ENCODE measurements around the gene TMEM108. TPM values are rescaled to one million over a fixed set of nuclear protein-coding genes. Genes with fewer than 3 reads are reported as not detected.

TMEM108 gene
- polyA plus RNA-seq, 1 donor, result 2.8 TPM

DNA sequence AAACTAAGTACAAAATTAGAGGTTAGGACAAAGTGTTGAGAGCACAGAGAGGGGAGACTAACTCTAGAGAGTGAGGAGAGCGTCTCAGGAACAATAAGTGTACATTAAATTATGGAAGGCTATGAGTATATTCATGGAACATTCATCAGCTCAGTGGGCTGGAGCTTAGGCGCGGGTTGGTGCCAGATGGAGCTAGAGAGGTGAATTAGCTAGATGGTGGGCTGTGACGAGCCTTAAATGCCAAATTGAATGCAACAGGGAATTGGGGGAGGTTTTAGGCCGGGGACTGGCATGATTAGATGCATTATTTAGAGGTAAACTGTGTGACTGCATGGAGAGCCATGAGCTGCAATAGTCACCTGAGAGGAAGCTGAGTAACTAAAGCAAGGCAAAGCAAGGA, 97.1 kb downstream of the TMEM108 start:
- DNase-seq, result no peak
- Histone ChIP-seq H3K27me3 (ENCODE audit: control insufficient read depth, insufficient read depth, low read length) (no peaks in the 10 kb centered on the region), H3K9me3 (ENCODE audit: control insufficient read depth, low read depth, low read length) (no peaks in the 10 kb centered on the region), H3K36me3 (ENCODE audit: control insufficient read depth, insufficient read depth, low read length) (no peaks in the 10 kb centered on the region), H3K27ac (ENCODE audit: low read length) (no peak overlapping the region), H3K4me1 (ENCODE audit: control insufficient read depth, insufficient read depth, low read length) (no peaks in the 10 kb centered on the region), H3K4me3 (ENCODE audit: low read length) (no peak overlapping the region)
- 80% methylated on average over 2 of the region's 5 CpGs for WGBS (ENCODE audit: insufficient coverage, low lambda C conversion rate)

DNA sequence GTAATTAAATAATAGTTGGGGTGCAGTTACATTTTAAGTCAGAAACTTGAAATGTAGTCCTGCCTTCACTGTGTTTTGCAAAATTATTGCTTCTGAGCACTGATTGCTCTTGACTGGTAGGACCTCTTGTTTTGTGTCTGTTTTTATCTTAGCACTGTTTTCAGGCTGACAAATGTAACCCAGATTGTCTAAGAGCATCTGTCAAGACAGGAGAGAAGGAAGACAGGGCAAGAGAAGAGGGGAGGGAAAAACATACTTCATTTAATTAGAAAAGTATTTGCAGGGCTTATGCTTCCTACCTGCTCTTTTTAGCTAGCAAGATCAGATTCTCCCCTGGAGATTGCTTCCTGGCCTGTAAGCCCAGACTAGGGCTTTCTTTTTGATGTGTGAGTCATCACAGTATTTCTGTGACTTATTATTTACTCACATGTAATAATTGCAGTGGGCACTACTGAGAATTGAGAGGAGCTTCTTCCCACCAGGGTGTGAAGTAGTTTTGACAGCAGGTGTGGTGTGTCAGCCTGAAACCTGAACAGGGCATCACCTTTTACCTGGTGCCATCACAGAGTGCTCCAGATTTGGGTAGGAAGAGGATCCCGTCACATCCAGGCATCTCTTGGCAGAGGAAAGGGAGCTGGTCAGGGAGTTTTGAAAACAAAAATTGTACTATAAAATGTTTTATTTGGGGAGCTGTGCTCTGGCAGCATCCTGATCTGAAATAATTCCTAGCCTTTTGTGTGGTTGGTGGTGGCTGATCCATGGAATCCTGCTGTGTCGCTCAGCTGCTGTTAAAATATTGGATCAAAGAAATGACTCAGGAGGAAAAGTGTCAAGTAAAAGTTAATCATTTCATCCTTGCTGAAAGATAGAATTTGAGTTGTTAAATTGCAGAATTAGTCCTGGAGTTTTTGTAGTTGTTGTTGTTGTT, 98.2 kb downstream of the TMEM108 start:
- WGBS (ENCODE audit: insufficient coverage, low lambda C conversion rate), result 100% methylated on average over 1 of the region's 2 CpGs
- no peaks in the 10 kb centered on the region for H3K4me1 ChIP-seq (ENCODE audit: control insufficient read depth, insufficient read depth, low read length)
- no peak overlapping the region for H3K4me3 ChIP-seq (ENCODE audit: low read length)
- no peak for DNase-seq
- H3K9me3 ChIP-seq (ENCODE audit: control insufficient read depth, low read depth, low read length), result no peaks in the 10 kb centered on the region
- H3K27ac ChIP-seq (ENCODE audit: low read length), result no peak overlapping the region
- H3K27me3 ChIP-seq (ENCODE audit: control insufficient read depth, insufficient read depth, low read length), result no peaks in the 10 kb centered on the region
- no peaks in the 10 kb centered on the region for H3K36me3 ChIP-seq (ENCODE audit: control insufficient read depth, insufficient read depth, low read length)

DNA sequence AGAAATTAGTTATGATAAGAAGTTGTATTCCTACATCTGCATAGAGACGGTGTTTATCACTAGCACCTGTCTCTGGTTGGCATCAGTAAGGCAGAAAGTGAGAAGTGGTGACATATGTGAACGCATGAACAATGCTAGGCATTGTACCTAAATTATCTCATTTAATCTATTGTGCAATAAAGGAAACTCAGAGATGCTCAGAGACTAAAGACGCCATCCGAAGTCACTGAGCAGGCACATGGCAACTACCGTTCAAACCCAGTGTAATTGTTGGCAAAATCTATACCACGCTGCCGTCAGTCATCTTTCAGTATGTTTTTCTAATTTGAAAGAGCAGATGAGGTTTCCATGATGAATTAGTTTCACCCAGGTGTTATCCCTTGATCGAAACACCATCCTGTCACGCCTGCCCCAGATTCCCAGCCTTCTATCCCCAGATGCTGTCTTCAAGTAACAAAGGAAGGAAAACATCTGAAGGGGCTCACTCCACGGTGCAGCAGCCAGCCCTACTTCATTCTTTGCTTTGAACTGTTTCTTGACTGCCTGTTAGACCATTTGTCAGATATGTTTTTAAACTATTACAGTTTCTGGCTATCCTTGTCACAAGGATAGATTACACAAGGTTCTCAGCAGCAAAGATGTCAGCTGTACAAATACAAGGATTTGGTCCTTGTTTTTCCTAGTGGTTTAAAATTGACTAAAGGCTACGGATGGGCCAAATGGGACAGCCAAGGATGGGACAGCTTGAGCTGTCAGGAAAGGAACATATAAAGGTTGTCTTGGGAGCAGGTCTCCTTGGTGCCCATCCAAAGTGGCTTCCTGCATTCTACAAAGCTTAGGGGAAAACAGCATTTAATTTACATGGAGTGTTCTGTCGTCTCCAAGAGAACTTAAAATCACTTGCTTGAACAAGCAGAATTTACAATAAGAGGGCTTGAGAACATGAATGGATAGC, 99.1 kb downstream of the TMEM108 start:
- DNase-seq, result no peak
- Histone ChIP-seq H3K4me3 (ENCODE audit: low read length) (no peak overlapping the region), H3K27ac (ENCODE audit: low read length) (no peak overlapping the region), H3K36me3 (ENCODE audit: control insufficient read depth, insufficient read depth, low read length) (no peaks in the 10 kb centered on the region), H3K4me1 (ENCODE audit: control insufficient read depth, insufficient read depth, low read length) (no peaks in the 10 kb centered on the region), H3K9me3 (ENCODE audit: control insufficient read depth, low read depth, low read length) (no peaks in the 10 kb centered on the region), H3K27me3 (ENCODE audit: control insufficient read depth, insufficient read depth, low read length) (no peaks in the 10 kb centered on the region)
- WGBS (ENCODE audit: insufficient coverage, low lambda C conversion rate), result 79% methylated on average over 4 of the region's 12 CpGs

DNA sequence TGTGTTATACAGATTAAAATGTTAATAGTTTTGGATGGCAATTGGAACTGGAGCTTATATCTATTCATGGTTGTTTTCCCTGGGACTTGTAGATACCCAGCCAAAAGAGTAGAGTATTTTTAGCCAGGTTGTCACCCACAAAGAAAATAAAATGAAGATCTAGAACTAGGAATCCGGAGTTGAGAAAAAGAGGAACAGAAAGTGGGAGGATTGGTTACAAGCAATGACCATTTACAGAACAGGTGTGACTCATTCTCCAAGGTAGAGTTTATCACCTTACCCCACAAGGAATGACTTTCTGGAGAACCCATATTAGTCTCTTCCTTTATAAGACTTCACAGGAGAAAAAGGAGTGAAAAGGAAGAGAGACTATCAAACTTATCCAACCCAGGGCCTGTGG, 99.8 kb downstream of the TMEM108 start:
- H3K27me3 ChIP-seq (ENCODE audit: control insufficient read depth, insufficient read depth, low read length), result no peaks in the 10 kb centered on the region
- no peak for DNase-seq
- WGBS (ENCODE audit: insufficient coverage, low lambda C conversion rate), result 100% methylated on average over 1 of the region's 1 CpG
- H3K36me3 ChIP-seq (ENCODE audit: control insufficient read depth, insufficient read depth, low read length), result no peaks in the 10 kb centered on the region
- no peak overlapping the region for H3K4me3 ChIP-seq (ENCODE audit: low read length)
- no peaks in the 10 kb centered on the region for H3K9me3 ChIP-seq (ENCODE audit: control insufficient read depth, low read depth, low read length)
- H3K4me1 ChIP-seq (ENCODE audit: control insufficient read depth, insufficient read depth, low read length), result no peaks in the 10 kb centered on the region
- H3K27ac ChIP-seq (ENCODE audit: low read length), result no peak overlapping the region

DNA sequence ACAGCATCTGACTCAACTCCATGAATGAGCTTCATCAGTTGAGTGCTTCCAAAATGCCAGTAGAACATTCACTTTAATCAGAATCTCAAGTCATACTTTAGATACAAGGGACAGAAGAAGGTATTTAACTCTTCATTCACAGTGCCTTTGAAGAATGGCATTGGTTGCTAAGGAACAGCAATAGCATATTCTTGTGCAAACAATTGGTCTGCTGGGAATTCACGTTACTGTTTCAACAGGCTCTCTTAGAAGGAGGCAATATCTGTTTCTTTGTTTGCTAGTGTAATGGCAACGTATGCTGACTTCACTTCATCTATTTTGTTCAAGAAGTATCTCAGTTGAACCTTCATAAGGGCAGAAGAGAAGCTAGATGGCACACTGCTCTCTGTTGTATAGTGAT, 113.9 kb downstream of the TMEM108 start:
- Histone ChIP-seq H3K9me3 (ENCODE audit: control insufficient read depth, low read depth, low read length) (no peaks in the 10 kb centered on the region), H3K4me3 (ENCODE audit: low read length) (no peak overlapping the region), H3K36me3 (ENCODE audit: control insufficient read depth, insufficient read depth, low read length) (no peaks in the 10 kb centered on the region), H3K27me3 (ENCODE audit: control insufficient read depth, insufficient read depth, low read length) (no peaks in the 10 kb centered on the region), H3K4me1 (ENCODE audit: control insufficient read depth, insufficient read depth, low read length) (no peaks in the 10 kb centered on the region), H3K27ac (ENCODE audit: low read length) (no peak overlapping the region)
- WGBS (ENCODE audit: insufficient coverage, low lambda C conversion rate), result 0% methylated on average over 1 of the region's 2 CpGs
- no peak for DNase-seq

DNA sequence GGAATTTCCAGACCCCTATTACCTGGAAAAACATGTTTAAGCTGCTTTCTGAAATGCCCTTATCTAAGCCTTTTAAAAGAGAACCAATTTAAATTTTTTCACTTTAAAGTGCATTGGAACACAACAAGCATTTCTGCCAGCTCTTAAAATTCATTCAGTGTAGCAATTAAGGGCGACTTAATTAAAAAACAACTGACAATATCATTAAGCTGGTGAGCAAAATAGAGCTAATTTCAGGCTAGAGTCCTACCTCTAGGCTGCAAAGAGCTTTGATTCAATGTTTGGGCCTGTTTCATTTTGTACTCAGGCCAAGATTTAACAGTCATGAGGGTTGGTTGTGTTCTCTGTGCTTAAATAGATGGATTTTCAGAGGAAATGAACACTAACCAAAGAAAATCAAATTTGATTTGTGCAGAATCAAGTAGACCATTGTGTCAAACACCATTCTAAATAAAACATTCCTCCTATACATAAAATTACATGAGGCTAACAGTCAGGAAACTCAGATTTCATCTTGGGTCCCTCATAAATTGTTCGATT, 114.6 kb downstream of the TMEM108 start:
- Histone ChIP-seq H3K27ac (ENCODE audit: low read length) (no peak overlapping the region), H3K27me3 (ENCODE audit: control insufficient read depth, insufficient read depth, low read length) (no peaks in the 10 kb centered on the region), H3K4me3 (ENCODE audit: low read length) (no peak overlapping the region), H3K4me1 (ENCODE audit: control insufficient read depth, insufficient read depth, low read length) (no peaks in the 10 kb centered on the region), H3K36me3 (ENCODE audit: control insufficient read depth, insufficient read depth, low read length) (no peaks in the 10 kb centered on the region), H3K9me3 (ENCODE audit: control insufficient read depth, low read depth, low read length) (no peaks in the 10 kb centered on the region)
- 80% methylated on average over 1 of the region's 2 CpGs for WGBS (ENCODE audit: insufficient coverage, low lambda C conversion rate)
- no peak for DNase-seq

DNA sequence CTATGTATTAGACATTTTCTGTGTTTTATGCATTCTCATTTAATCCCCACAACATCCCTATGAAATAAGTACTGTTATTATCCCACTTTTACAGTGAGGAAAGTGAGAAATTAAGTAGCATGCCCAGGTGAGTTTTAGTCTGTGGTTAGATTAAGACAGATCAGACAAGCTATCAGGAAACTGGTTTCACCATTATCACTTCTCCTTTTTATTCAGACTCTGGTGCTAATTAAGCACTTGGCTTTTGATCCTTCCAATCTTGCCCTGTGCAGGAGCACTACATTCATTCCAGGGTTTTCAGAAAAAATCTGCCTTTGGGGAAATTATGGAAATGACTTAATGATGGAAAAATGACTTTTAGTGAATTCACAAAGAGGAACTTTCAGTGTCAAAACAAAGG, 115.2 kb downstream of the TMEM108 start:
- no peak overlapping the region for H3K27ac ChIP-seq (ENCODE audit: low read length)
- no peak overlapping the region for H3K4me3 ChIP-seq (ENCODE audit: low read length)
- no peaks in the 10 kb centered on the region for H3K4me1 ChIP-seq (ENCODE audit: control insufficient read depth, insufficient read depth, low read length)
- no peak for DNase-seq
- no peaks in the 10 kb centered on the region for H3K9me3 ChIP-seq (ENCODE audit: control insufficient read depth, low read depth, low read length)
- no peaks in the 10 kb centered on the region for H3K36me3 ChIP-seq (ENCODE audit: control insufficient read depth, insufficient read depth, low read length)
- H3K27me3 ChIP-seq (ENCODE audit: control insufficient read depth, insufficient read depth, low read length), result no peaks in the 10 kb centered on the region

DNA sequence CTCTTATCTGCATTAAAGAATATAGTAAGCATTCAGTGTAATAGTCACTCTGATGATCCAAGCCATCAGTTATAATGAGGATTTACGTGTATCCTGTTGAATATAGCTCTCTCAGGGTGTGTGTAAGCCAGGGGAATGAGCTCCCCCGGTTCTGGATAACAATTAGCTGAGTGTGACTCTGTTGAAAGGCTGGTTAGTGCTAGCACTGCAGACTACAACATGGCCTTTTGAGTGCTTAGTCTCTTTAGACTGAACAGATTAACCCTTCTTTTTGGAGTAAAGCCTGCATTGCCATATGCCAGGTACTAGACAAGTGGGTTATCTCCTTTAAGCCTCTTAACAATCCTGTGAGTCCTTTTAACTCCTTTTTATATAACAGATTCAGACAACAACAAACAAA, 119.5 kb downstream of the TMEM108 start:
- H3K9me3 ChIP-seq (ENCODE audit: control insufficient read depth, low read depth, low read length), result no peaks in the 10 kb centered on the region
- H3K4me1 ChIP-seq (ENCODE audit: control insufficient read depth, insufficient read depth, low read length), result no peaks in the 10 kb centered on the region
- no peak overlapping the region for H3K4me3 ChIP-seq (ENCODE audit: low read length)
- no peak for DNase-seq
- no peaks in the 10 kb centered on the region for H3K27me3 ChIP-seq (ENCODE audit: control insufficient read depth, insufficient read depth, low read length)
- no CpG with 5 or more reads among the region's 2 CpGs for WGBS (ENCODE audit: insufficient coverage, low lambda C conversion rate)
- H3K27ac ChIP-seq (ENCODE audit: low read length), result no peak overlapping the region
- no peaks in the 10 kb centered on the region for H3K36me3 ChIP-seq (ENCODE audit: control insufficient read depth, insufficient read depth, low read length)

DNA sequence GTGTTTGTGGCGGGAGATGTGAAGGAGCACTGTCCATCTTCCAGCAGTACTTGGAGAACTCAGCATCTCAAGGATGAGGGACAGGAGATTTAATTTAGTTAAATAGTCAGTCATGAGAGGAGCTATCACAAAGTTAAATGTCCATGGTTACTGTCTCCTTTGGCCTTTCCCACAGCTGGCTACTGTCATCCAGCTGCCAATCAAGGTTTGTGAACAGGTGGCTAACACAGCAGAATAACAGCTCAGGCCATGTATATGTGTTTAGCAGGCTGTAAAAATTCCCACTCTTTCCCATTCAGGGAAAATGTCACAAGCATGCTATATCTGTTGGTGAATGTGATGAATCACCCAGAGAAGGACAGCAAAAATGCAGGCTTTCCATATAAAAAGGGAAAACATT, 120.5 kb downstream of the TMEM108 start:
- Histone ChIP-seq H3K4me1 (ENCODE audit: control insufficient read depth, insufficient read depth, low read length) (no peaks in the 10 kb centered on the region), H3K4me3 (ENCODE audit: low read length) (no peak overlapping the region), H3K36me3 (ENCODE audit: control insufficient read depth, insufficient read depth, low read length) (no peaks in the 10 kb centered on the region), H3K9me3 (ENCODE audit: control insufficient read depth, low read depth, low read length) (no peaks in the 10 kb centered on the region), H3K27me3 (ENCODE audit: control insufficient read depth, insufficient read depth, low read length) (no peaks in the 10 kb centered on the region), H3K27ac (ENCODE audit: low read length) (no peak overlapping the region)
- no peak for DNase-seq
- WGBS (ENCODE audit: insufficient coverage, low lambda C conversion rate), result no CpG with 5 or more reads among the region's 1 CpG
